Naive thymus-derived CD8-positive, alpha-beta T cell (primary cell): Measurements from ENCODE around the gene MTERF4. TPM values are rescaled to one million over a fixed set of nuclear protein-coding genes. Genes with fewer than 3 reads are reported as not detected.

ENCODE experiments used
- ATAC-seq, 2 donors: fragments of 150-1000 bp; cut with Tn5 transposase in 1 of 2; sonication (Bioruptor Pico), chemical (Tn5 transposase) in 1 of 2; 1 replicate in 1 of 2; 2 replicates in 1 of 2; pipeline ENCODE4 v1.10.0; 2021; ENCODE audit warnings: mild to moderate bottlenecking in 2 of 2, moderate library complexity in 2 of 2
- POLR2A ChIA-PET: fragments of 350-600 bp; sonication (Branson Sonifier 250); formaldehyde crosslinking; loops from one replicate; lab custom pipeline; 2021; ENCODE audit warnings: antibody characterized with exemption; lab: Charles Lee
- DNase-seq, 10 donors: peaks; one replicate each; pipeline versions ENCODE4 v3.0.0 to v3.0.0-alpha.2; 2020 to 2022
- H3K27ac Mint-ChIP-seq, 10 donors: one replicate each; pipeline ENCODE4 v1.8.0; 2020 to 2022; ENCODE audit warnings: mild to moderate bottlenecking in 10 of 10, mixed read lengths in 10 of 10, moderate library complexity in 4 of 10, inconsistent platforms in 1 of 10
- H3K27me3 Mint-ChIP-seq, 5 donors: one replicate each; pipeline ENCODE4 v1.8.0; 2021 to 2022; ENCODE audit warnings: mixed read lengths in 5 of 5
- H3K36me3 Mint-ChIP-seq, 3 donors: one replicate each; pipeline ENCODE4 v1.8.0; 2020 to 2022; ENCODE audit warnings: mixed read lengths in 3 of 3, mild to moderate bottlenecking in 2 of 3, inconsistent platforms in 1 of 3
- H3K4me1 Mint-ChIP-seq, 4 donors: one replicate each; pipeline ENCODE4 v1.8.0; 2021 to 2022; ENCODE audit warnings: mixed read lengths in 4 of 4
- H3K4me3 Mint-ChIP-seq, 10 donors: one replicate each; pipeline ENCODE4 v1.8.0; 2020 to 2022; ENCODE audit warnings: mild to moderate bottlenecking in 10 of 10, mixed read lengths in 10 of 10, moderate library complexity in 6 of 10, inconsistent platforms in 1 of 10
- H3K9me3 Mint-ChIP-seq, 9 donors: one replicate each; pipeline ENCODE4 v1.8.0; 2020 to 2022; ENCODE audit warnings: mixed read lengths in 9 of 9, mild to moderate bottlenecking in 3 of 9, inconsistent platforms in 1 of 9, moderate library complexity in 1 of 9
- polyA plus RNA-seq, 3 donors: library from polyadenylated mRNA; unstranded; fragments of 300-500 nt; fragmentation: Illumina TruSeq; gene quantifications; one replicate each; pipeline ENCODE4 v1.2.3, GENCODE V29; 2021
- total RNA-seq, 8 experiments: library from RNA in 2 of 8; stranded (reverse) in 2 of 8; gene quantifications; one replicate each; pipeline ENCODE4 v1.2.3 and lab custom pipeline; 2021 to 2026

MTERF4 gene
- total and polyA plus RNA-seq, 5 experiments from 2014 or later: 46.4 to 270 (median 82.1) TPM

GRCh38 chr2:241120440-241120839, 18.4 kb upstream of the MTERF4 start:
- H3K4me1 Mint-ChIP-seq: peaks cover 0 to 10% (median 7%) of the 10 kb centered on the region in 4 donors
- POLR2A ChIA-PET: interaction anchor here (1.2 kb wide), 1 partner anchor 17 kb away, joined by 3 read pairs; no protein-coding TSS in a partner anchor
- peaks cover 10 to 49% (median 28%) of the 10 kb centered on the region in 3 donors for H3K36me3 Mint-ChIP-seq
- DNase-seq (no peak), ATAC-seq (no peak)
- peaks cover 0 to 4% (median 0%) of the 10 kb centered on the region in 9 donors for H3K9me3 Mint-ChIP-seq
- H3K4me3 Mint-ChIP-seq: no peak overlapping the region
- H3K27ac Mint-ChIP-seq: peak overlapping the region in 1 of 10 donors; percentile 31
- H3K27me3 Mint-ChIP-seq: no peaks in the 10 kb centered on the region

- H3K27ac Mint-ChIP-seq: no peak overlapping the region
- H3K4me1 Mint-ChIP-seq: peaks cover 0 to 9% (median 7%) of the 10 kb centered on the region in 4 donors
- ATAC-seq: no peak
- DNase-seq: no peak
- peaks cover 10 to 58% (median 34%) of the 10 kb centered on the region in 3 donors for H3K36me3 Mint-ChIP-seq
- POLR2A ChIA-PET: no interaction called here
- H3K27me3 Mint-ChIP-seq: no peaks in the 10 kb centered on the region
- H3K4me3 Mint-ChIP-seq: no peak overlapping the region
- peaks cover 0 to 4% (median 0%) of the 10 kb centered on the region in 9 donors for H3K9me3 Mint-ChIP-seq
Measured at GRCh38 chr2:241118737-241119505, 16.8 kb upstream of the MTERF4 start.

- H3K36me3 Mint-ChIP-seq: peaks cover 10 to 46% (median 35%) of the 10 kb centered on the region in 3 donors
- peaks cover 0 to 4% (median 0%) of the 10 kb centered on the region in 9 donors for H3K9me3 Mint-ChIP-seq
- H3K4me1 Mint-ChIP-seq: peaks cover 11 to 18% (median 13%) of the 10 kb centered on the region in 4 donors
- no peaks in the 10 kb centered on the region for H3K27me3 Mint-ChIP-seq
- POLR2A ChIA-PET: interaction anchor here (0.7 to 1.6 kb wide), 5 partner anchors 9 to 90 kb away, joined by 3 to 4 read pairs (median 3); partner anchors contain the start of gene MTERF4
- ATAC-seq: no peak
- no peak for DNase-seq
- peak overlapping the region in 5 of 10 donors; percentile 6 to 84 (median 57) for H3K27ac Mint-ChIP-seq
- no peak overlapping the region for H3K4me3 Mint-ChIP-seq
Measured at GRCh38 chr2:241116606-241117560, 14.8 kb upstream of the MTERF4 start.

DNA sequence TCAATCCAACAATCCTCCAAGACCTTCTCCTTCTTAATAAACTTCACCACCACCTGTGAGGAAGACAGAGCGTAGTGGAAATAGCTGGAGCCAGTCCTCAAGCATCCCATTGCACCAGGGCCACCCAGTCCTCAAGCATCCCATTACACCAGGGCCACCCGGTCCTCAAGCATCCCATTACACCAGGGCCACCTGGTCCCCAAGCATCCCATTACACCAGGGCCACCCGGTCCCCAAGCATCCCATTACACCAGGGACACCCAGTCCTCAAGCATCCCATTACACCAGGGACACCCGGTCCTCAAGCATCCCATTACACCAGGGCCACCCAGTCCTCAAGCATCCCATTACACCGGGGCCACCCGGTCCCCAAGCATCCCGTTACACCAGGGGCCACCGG, 13.3 kb upstream of the MTERF4 start:
- H3K4me3 Mint-ChIP-seq: no peak overlapping the region
- peaks cover 0 to 31% (median 27%) of the 10 kb centered on the region in 3 donors for H3K36me3 Mint-ChIP-seq
- H3K9me3 Mint-ChIP-seq: peaks cover 0 to 1% (median 0%) of the 10 kb centered on the region in 9 donors
- H3K27ac Mint-ChIP-seq: peak overlapping the region in 3 of 10 donors; percentile 24 to 45 (median 38)
- peaks cover 15 to 33% (median 26%) of the 10 kb centered on the region in 4 donors for H3K4me1 Mint-ChIP-seq
- no peaks in the 10 kb centered on the region for H3K27me3 Mint-ChIP-seq
- DNase-seq (no peak), ATAC-seq (no peak)
- POLR2A ChIA-PET: interaction anchor here (17.2 kb wide), 1 partner anchor 27 kb away, joined by 473 read pairs; no protein-coding TSS in a partner anchor

DNA sequence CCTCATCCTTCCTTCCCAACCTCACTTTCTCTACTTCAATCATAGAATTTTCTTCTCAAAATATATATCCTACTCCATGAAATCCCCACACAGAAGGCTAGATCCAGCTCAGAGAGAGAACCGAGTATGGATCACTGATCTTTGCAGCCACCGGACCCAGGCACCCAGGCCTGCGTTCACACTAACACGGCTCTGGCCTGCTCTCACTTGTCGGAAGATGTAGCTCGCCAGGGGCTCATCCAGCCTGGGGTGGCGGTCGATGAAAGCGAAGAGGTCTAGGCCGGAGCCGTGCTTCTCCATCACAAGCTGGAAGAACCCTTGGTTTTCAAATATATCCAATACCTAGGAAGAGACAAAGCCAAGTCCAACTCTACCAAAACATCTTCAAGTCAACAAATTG, 12.7 kb upstream of the MTERF4 start:
- H3K27me3 Mint-ChIP-seq: no peaks in the 10 kb centered on the region
- ATAC-seq (no peak), DNase-seq (no peak)
- POLR2A ChIA-PET: interaction anchor here (5.5 to 17.2 kb wide), 2 partner anchors 13 to 26 kb away, joined by 152 to 473 read pairs; partner anchors contain the start of gene MTERF4
- H3K27ac Mint-ChIP-seq: peak overlapping the region in 3 of 10 donors; percentile 75 to 81 (median 80)
- peaks cover 19 to 38% (median 31%) of the 10 kb centered on the region in 4 donors for H3K4me1 Mint-ChIP-seq
- peaks cover 0 to 32% (median 25%) of the 10 kb centered on the region in 3 donors for H3K36me3 Mint-ChIP-seq
- H3K4me3 Mint-ChIP-seq: peak overlapping the region in 2 of 10 donors; percentile 8 to 29
- no peaks in the 10 kb centered on the region for H3K9me3 Mint-ChIP-seq

DNA sequence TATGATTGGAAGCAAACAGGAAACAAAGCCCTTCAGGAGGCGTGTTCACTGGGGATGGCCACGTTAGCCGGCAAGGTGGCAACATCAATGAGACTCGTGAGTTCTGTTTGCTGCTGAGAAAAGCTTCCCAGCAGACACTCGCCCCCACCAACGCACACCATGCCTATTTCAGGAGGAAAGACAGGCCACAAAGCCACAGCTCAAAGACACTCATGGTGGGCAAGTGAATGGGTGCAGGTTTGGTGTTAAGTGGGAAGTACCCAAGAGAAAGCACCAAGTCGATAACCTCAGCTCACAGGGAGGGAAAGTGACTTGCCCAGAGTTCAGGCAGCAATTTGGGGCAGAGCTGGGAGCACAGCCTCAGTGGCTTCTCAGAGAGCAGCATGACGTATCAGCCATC, 10.5 kb upstream of the MTERF4 start:
- DNase-seq (peak in 9 of 10 donors; percentile 44 to 80 (median 65)), ATAC-seq (peak; percentile 52 to 63)
- Mint-ChIP-seq H3K9me3 (peaks cover 0 to 3% (median 0%) of the 10 kb centered on the region in 9 donors), H3K36me3 (peaks cover 0 to 32% (median 30%) of the 10 kb centered on the region in 3 donors), H3K4me1 (peaks cover 30 to 60% (median 50%) of the 10 kb centered on the region in 4 donors), H3K4me3 (peak overlapping the region; percentile 85 to 99 (median 94)), H3K27ac (peak overlapping the region; percentile 92 to 99 (median 98)), H3K27me3 (no peaks in the 10 kb centered on the region)
- POLR2A ChIA-PET: interaction anchor here (0.9 to 17.2 kb wide), 16 partner anchors 11 to 203 kb away, joined by 3 to 473 read pairs (median 6); partner anchors contain the start of genes HDLBP, MTERF4, PASK and PPP1R7

DNA sequence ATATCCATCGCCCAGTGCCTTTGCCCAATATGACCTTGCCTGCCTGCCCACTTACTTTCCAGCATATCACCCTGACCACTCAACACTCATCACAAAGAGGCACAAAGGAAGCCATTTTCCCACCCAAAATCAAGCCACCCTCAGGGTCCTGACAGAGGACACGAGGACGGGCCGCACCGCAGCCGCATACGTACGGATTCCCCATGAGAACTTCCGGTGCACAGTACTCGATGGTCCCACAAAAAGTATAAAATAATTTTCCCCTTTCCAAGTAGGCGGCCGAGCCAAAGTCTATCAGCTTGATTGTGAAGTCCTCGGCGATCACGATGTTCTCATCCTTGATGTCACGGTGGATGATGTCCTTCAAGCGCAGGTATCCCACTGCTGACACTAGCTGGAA, 10.0 kb upstream of the MTERF4 start:
- Mint-ChIP-seq H3K4me3 (peak overlapping the region; percentile 85 to 99 (median 94)), H3K27ac (peak overlapping the region; percentile 92 to 99 (median 98)), H3K27me3 (no peaks in the 10 kb centered on the region), H3K4me1 (peaks cover 30 to 64% (median 54%) of the 10 kb centered on the region in 4 donors), H3K36me3 (peaks cover 0 to 32% (median 31%) of the 10 kb centered on the region in 3 donors), H3K9me3 (peaks cover 0 to 3% (median 0%) of the 10 kb centered on the region in 9 donors)
- no peak for ATAC-seq
- POLR2A ChIA-PET: interaction anchor here (1.0 to 17.2 kb wide), 15 partner anchors 10 to 203 kb away, joined by 3 to 473 read pairs (median 6); partner anchors contain the start of genes HDLBP, MTERF4, PASK and PPP1R7
- no peak for DNase-seq

DNA sequence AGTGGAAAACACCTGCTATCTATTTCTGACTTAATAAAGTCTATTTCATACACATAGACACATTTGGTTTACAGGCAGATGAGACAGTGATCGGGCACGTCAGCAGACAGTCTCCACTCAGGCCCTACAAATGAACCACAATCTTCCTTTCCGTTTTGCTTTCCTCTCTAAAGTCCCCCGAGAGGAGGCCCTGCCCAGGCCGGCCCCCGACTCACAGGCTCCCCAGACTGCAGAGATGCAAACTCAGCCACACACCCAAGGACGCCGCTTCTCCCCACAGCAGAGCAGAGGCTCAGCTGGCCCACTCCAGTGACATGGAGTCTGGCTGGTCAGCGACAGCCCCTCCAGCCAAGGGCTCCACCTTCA, 9.3 kb upstream of the MTERF4 start:
- DNase-seq: peak in 7 of 10 donors; percentile 26 to 59 (median 47)

GRCh38 chr2:241110607-241111439, 8.7 kb upstream of the MTERF4 start:
- ATAC-seq (peak; percentile 19 to 28), DNase-seq (peak in 1 of 10 donors; percentile 30)
- H3K9me3 Mint-ChIP-seq: peaks cover 0 to 3% (median 0%) of the 10 kb centered on the region in 9 donors
- peaks cover 0 to 36% (median 31%) of the 10 kb centered on the region in 3 donors for H3K36me3 Mint-ChIP-seq
- peaks cover 25 to 64% (median 58%) of the 10 kb centered on the region in 4 donors for H3K4me1 Mint-ChIP-seq
- peak overlapping the region; percentile 92 to 99 (median 98) for H3K27ac Mint-ChIP-seq
- H3K27me3 Mint-ChIP-seq: no peaks in the 10 kb centered on the region
- peak overlapping the region; percentile 85 to 99 (median 94) for H3K4me3 Mint-ChIP-seq
- POLR2A ChIA-PET: interaction anchor here (0.6 to 17.2 kb wide), 18 partner anchors 9 to 771 kb away, joined by 3 to 473 read pairs (median 6); partner anchors contain the start of genes HDLBP, MTERF4, PASK and PPP1R7

More for the DNA sequence above, 9.3 kb upstream of the MTERF4 start:
- POLR2A ChIA-PET: interaction anchor here (1.0 to 17.2 kb wide), 14 partner anchors 10 to 204 kb away, joined by 3 to 473 read pairs (median 6); partner anchors contain the start of genes HDLBP, MTERF4, PASK and PPP1R7
- Mint-ChIP-seq H3K4me1 (peaks cover 27 to 61% (median 56%) of the 10 kb centered on the region in 4 donors), H3K27me3 (no peaks in the 10 kb centered on the region), H3K4me3 (peak overlapping the region; percentile 85 to 99 (median 94)), H3K9me3 (peaks cover 0 to 3% (median 0%) of the 10 kb centered on the region in 9 donors), H3K36me3 (peaks cover 0 to 34% (median 32%) of the 10 kb centered on the region in 3 donors), H3K27ac (peak overlapping the region; percentile 92 to 99 (median 98))
- ATAC-seq: peak; percentile 37 to 59

DNA sequence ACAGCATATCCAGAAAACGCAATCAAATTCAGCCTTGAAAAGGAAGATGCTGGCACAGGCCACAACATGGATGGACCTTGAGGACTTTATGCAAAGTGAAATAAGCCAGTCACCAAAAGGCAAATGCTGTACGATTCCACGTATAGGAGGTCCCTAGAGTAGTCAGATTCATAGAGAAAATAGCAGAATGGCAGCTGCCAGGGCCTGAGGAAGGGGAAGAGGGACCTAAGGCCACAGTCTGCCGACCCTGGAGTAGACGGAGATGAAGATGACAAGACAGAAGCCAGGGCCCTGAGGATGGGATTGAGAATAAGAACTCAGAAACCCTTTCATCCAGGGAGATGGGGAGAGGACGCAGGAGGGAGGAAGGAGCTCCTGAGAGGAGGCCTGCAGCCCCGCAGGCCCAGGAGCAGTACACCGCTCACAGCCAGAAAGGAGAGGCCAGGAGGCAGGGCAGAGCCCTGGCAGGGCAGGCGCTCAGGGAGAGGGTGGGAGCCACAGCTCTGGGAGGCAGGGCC, 8.1 kb upstream of the MTERF4 start:
- POLR2A ChIA-PET: interaction anchor here (0.6 to 17.2 kb wide), 17 partner anchors 8 to 772 kb away, joined by 3 to 473 read pairs (median 6); partner anchors contain the start of genes HDLBP, MTERF4, PASK and PPP1R7
- Mint-ChIP-seq H3K4me1 (peaks cover 24 to 71% (median 61%) of the 10 kb centered on the region in 4 donors), H3K4me3 (peak overlapping the region; percentile 85 to 99 (median 94)), H3K27me3 (no peaks in the 10 kb centered on the region), H3K36me3 (peaks cover 0 to 40% (median 29%) of the 10 kb centered on the region in 3 donors), H3K9me3 (peaks cover 0 to 3% (median 0%) of the 10 kb centered on the region in 9 donors), H3K27ac (peak overlapping the region; percentile 92 to 99 (median 98))
- DNase-seq (peak in 1 of 10 donors; percentile 43), ATAC-seq (peak in 1 of 2 donors; percentile 5)
